H9 (cell line): ENCODE results near the gene GSC2. TPM values are rescaled to one million over a fixed set of nuclear protein-coding genes. Genes with fewer than 3 reads are reported as not detected.

Experiments used
- DNase-seq: peaks from one replicate; pipeline ENCODE4 v3.0.0-alpha.2; 2017
- H2AFZ ChIP-seq: one replicate; pipeline ENCODE4 v1.6.1; 2013; ENCODE audit warnings: mild to moderate bottlenecking, low read length, control low read depth, moderate library complexity
- H2AK5ac ChIP-seq: 2 replicates; pipeline ENCODE4 v1.6.1; 2013; ENCODE audit warnings: low read length, control low read depth, mixed read lengths; ENCODE audit not compliant: insufficient read length
- H2BK120ac ChIP-seq: one replicate; pipeline ENCODE4 v1.6.1; 2013; ENCODE audit warnings: low read depth, mild to moderate bottlenecking, low read length, control low read depth, inconsistent platforms; ENCODE audit not compliant: poor library complexity, severe bottlenecking
- H2BK12ac ChIP-seq: 2 replicates; pipeline ENCODE4 v1.6.1; 2013; ENCODE audit warnings: low read length, control low read depth, mixed read lengths, low read depth; ENCODE audit not compliant: insufficient read length
- H2BK15ac ChIP-seq: 2 replicates; pipeline ENCODE4 v1.6.1; 2013; ENCODE audit warnings: low read depth, low read length, control low read depth
- H2BK20ac ChIP-seq: one replicate; pipeline ENCODE4 v1.6.1; 2013; ENCODE audit warnings: low read depth, mild to moderate bottlenecking, low read length, control low read depth, inconsistent platforms; ENCODE audit not compliant: poor library complexity, severe bottlenecking
- H2BK5ac ChIP-seq: 2 replicates; pipeline ENCODE4 v1.6.1; 2013; ENCODE audit warnings: low read length, control low read depth, mixed read lengths; ENCODE audit not compliant: insufficient read length
- H3K14ac ChIP-seq: 2 replicates; pipeline ENCODE4 v1.6.1; 2013; ENCODE audit warnings: low read length, control low read depth; ENCODE audit not compliant: insufficient read depth
- H3K18ac ChIP-seq: 2 replicates; pipeline ENCODE4 v1.6.1; 2013; ENCODE audit warnings: low read depth, mild to moderate bottlenecking, mixed read lengths, low read length, control low read depth; ENCODE audit not compliant: insufficient read length
- H3K23ac ChIP-seq: 2 replicates; pipeline ENCODE4 v1.6.1; 2013; ENCODE audit warnings: low read length, control low read depth, mixed read lengths, low read depth; ENCODE audit not compliant: insufficient read length
- H3K23me2 ChIP-seq: 2 replicates; pipeline ENCODE4 v1.6.1; 2013; ENCODE audit warnings: low read depth, mild to moderate bottlenecking, mixed read lengths, low read length, control low read depth; ENCODE audit not compliant: insufficient read length, poor library complexity, severe bottlenecking
- H3K27ac ChIP-seq: 2 replicates; pipeline ENCODE4 v1.5.1; 2013; ENCODE audit warnings: low read length, control low read depth, mixed read lengths, low read depth; ENCODE audit not compliant: insufficient read length
- H3K27me3 ChIP-seq: 2 replicates; pipeline ENCODE4 v1.6.1; 2013; ENCODE audit warnings: low read length, control low read depth, inconsistent platforms; ENCODE audit not compliant: insufficient read depth
- H3K4ac ChIP-seq: 2 replicates; pipeline ENCODE4 v1.6.1; 2013; ENCODE audit warnings: low read depth, mild to moderate bottlenecking, control low read depth, inconsistent platforms, low read length, moderate library complexity
- H3K4me1 ChIP-seq: 2 replicates; pipeline ENCODE4 v1.6.1; 2013; ENCODE audit warnings: low read length, control low read depth, inconsistent platforms; ENCODE audit not compliant: insufficient read depth
- H3K4me2 ChIP-seq: 2 replicates; pipeline ENCODE4 v1.6.1; 2013; ENCODE audit warnings: low read length, control low read depth, mixed read lengths; ENCODE audit not compliant: insufficient read length, insufficient read depth
- H3K56ac ChIP-seq: 2 replicates; pipeline ENCODE4 v1.6.1; 2013; ENCODE audit warnings: low read depth, mild to moderate bottlenecking, mixed read lengths, low read length, control low read depth; ENCODE audit not compliant: insufficient read length
- H3K79me1 ChIP-seq: 2 replicates; pipeline ENCODE4 v1.6.1; 2013; ENCODE audit warnings: low read depth, mild to moderate bottlenecking, moderate library complexity, low read length, control low read depth, inconsistent platforms; ENCODE audit not compliant: insufficient read depth, poor library complexity, severe bottlenecking
- H3K79me2 ChIP-seq: 2 replicates; pipeline ENCODE4 v1.6.1; 2013; ENCODE audit warnings: low read length, control low read depth, inconsistent platforms; ENCODE audit not compliant: insufficient read depth
- H3K9ac ChIP-seq: 2 replicates; pipeline ENCODE4 v1.6.1; 2013; ENCODE audit warnings: low read length, control low read depth, mixed read lengths; ENCODE audit not compliant: insufficient read length; ENCODE audit errors: extremely low read depth
- H3K9me3 ChIP-seq: one replicate; pipeline ENCODE4 v1.6.1; 2013; ENCODE audit warnings: low read depth, low read length, inconsistent platforms; ENCODE audit not compliant: control insufficient read depth
- H3T11ph ChIP-seq: one replicate; pipeline ENCODE4 v1.6.1; 2013; ENCODE audit warnings: mild to moderate bottlenecking, low read length, control low read depth, inconsistent platforms
- H4K20me1 ChIP-seq: one replicate; pipeline ENCODE4 v1.6.1; 2013; ENCODE audit not compliant: control insufficient read depth, insufficient read length, insufficient read depth
- H4K5ac ChIP-seq: 2 replicates; pipeline ENCODE4 v1.6.1; 2013; ENCODE audit warnings: low read depth, mild to moderate bottlenecking, mixed read lengths, low read length, control low read depth; ENCODE audit not compliant: insufficient read length
- H4K8ac ChIP-seq: replicated peaks from 2 replicates; pipeline ENCODE4 v1.6.1; 2013; ENCODE audit warnings: low read length, control low read depth, mixed read lengths, low read depth; ENCODE audit not compliant: insufficient read length
- H4K91ac ChIP-seq: 2 replicates; pipeline ENCODE4 v1.6.1; 2013; ENCODE audit warnings: low read depth, mild to moderate bottlenecking, moderate library complexity, mixed read lengths, low read length, control low read depth; ENCODE audit not compliant: insufficient read length
- H3K27ac Mint-ChIP-seq, 3 experiments: 2 replicates in 2 of 3; 3 replicates in 1 of 3; pipeline ENCODE4 v1.8.0; 2020 to 2021; ENCODE audit warnings: mixed read lengths in 3 of 3, mild to moderate bottlenecking in 1 of 3, moderate library complexity in 1 of 3
- H3K27me3 Mint-ChIP-seq: 2 replicates; pipeline ENCODE4 v1.8.0; 2021; ENCODE audit warnings: low read depth, mild to moderate bottlenecking, moderate library complexity, mixed read lengths
- H3K36me3 Mint-ChIP-seq, 3 experiments: 2 replicates in 2 of 3; 3 replicates in 1 of 3; pipeline ENCODE4 v1.8.0; 2020 to 2021; ENCODE audit warnings: low read depth in 3 of 3, mixed read lengths in 3 of 3; ENCODE audit not compliant: insufficient read depth in 1 of 3
- H3K4me1 Mint-ChIP-seq, 2 experiments: 2 replicates each; pipeline ENCODE4 v1.8.0; 2020; ENCODE audit warnings: mixed read lengths in 2 of 2
- H3K4me3 Mint-ChIP-seq, 2 experiments: 2 replicates in 1 of 2; 3 replicates in 1 of 2; pipeline ENCODE4 v1.8.0; 2020 to 2021; ENCODE audit warnings: mild to moderate bottlenecking in 2 of 2, mixed read lengths in 2 of 2, moderate library complexity in 1 of 2
- H3K9me3 Mint-ChIP-seq, 2 experiments: 2 replicates in 1 of 2; 3 replicates in 1 of 2; pipeline ENCODE4 v1.8.0; 2020; ENCODE audit warnings: mild to moderate bottlenecking in 2 of 2, mixed read lengths in 2 of 2, moderate library complexity in 1 of 2
- CTCF ChIP-seq: fragments of 200-600 bp; sonication (generic); conservative IDR thresholded peaks from 3 replicates; pipeline ENCODE4 v1.8.0; 2021; ENCODE audit warnings: antibody characterized with exemption, mild to moderate bottlenecking
- WGBS: extraction: QIAGEN DNeasy Blood & Tissue Kit; methylation state at CpG from one replicate; pipeline ENCODE4 v1.1.7; 2013; ENCODE audit warnings: missing lambda C conversion rate, low lambda C conversion rate, mixed read lengths; ENCODE audit not compliant: insufficient read length; ENCODE audit errors: extremely low coverage; 5-methylcytosine and 5-hydroxymethylcytosine counted together
- total RNA-seq: library from RNA; stranded (reverse); gene quantifications from 2 replicates; pipeline ENCODE4 v1.2.1, GENCODE V29; 2021

The GSC2 gene
- total RNA-seq, 1 experiment from 2014 or later = 0.22 TPM

DNA sequence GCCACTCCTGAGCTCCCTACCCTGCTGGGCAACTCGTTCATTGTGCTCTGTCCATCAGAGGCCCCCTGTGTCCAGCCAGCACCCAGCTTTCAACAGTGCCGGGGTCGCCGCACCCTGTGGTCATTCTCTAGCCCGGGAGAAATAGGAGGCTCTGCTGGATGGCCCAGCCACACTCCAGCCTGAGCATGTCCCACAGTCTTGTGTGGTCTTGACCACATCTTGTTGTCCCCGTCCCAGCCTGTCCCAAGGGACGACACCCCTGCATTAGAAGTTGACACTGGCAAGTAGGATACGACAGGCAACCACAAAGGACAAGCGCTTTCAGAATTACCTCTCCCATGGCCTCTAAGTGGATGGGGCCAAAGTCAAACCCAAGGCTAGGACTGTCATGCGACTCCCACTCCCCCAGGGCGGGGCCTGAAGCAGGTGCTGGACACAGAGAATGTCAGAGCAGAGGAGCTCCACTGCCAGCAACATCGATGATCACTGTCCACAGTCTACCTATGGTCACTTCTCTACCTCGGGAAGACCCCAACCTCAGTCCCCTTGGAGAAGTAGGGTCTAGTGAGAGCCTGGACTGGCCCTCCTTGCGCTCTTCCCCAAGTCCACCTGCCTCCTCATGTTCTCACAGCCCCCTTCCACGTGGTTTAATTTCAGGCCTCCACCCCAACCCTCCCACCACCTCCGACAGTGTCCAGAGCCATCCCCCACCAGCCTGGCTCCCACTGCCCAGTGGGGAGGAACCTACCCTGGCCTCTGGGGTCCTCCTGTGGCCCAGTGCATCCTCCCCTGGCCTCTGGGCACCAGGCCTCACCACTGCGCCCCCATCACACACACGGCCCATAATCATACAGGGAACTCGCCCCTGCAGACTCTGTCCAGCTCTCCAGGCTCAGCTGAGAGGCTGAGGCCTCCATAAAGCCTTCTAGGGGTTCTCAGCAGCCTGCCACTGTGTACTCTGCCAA is 23.5 kb downstream of the GSC2 start:
- no peak overlapping the region for H3K56ac ChIP-seq
- peaks cover 18% of the 10 kb centered on the region for H3K27me3 Mint-ChIP-seq
- H2AK5ac ChIP-seq = no peak overlapping the region
- WGBS = no CpG with 5 or more reads among the region's 19 CpGs
- H3K4me1 Mint-ChIP-seq = peaks cover 8 to 10% of the 10 kb centered on the region in 2 experiments
- H3T11ph ChIP-seq = no peak overlapping the region
- H3K79me2 ChIP-seq = no peaks in the 10 kb centered on the region
- no peak overlapping the region for H2BK15ac ChIP-seq
- H3K4me1 ChIP-seq = no peaks in the 10 kb centered on the region; the same call in 1 of the 2 replicates
- H2AFZ ChIP-seq = no peak overlapping the region
- no peak overlapping the region for H4K5ac ChIP-seq
- peaks cover 4% of the 10 kb centered on the region for H3K23me2 ChIP-seq
- no peak overlapping the region for H3K14ac ChIP-seq
- H3K4ac ChIP-seq = no peak overlapping the region
- H3K9me3 ChIP-seq = no peaks in the 10 kb centered on the region
- no peak for TF ChIP-seq CTCF
- no peak overlapping the region for H3K4me3 Mint-ChIP-seq
- no peak overlapping the region for H2BK12ac ChIP-seq
- H3K27me3 ChIP-seq = no peaks in the 10 kb centered on the region
- no peaks in the 10 kb centered on the region for H3K79me1 ChIP-seq
- H3K27ac ChIP-seq = no peak overlapping the region
- no peak overlapping the region for H2BK20ac ChIP-seq
- H4K8ac ChIP-seq = no peak overlapping the region
- H3K23ac ChIP-seq = no peak overlapping the region
- no peak overlapping the region for H3K4me2 ChIP-seq
- no peak overlapping the region for H3K18ac ChIP-seq
- no peak overlapping the region for H3K27ac Mint-ChIP-seq
- H3K9me3 Mint-ChIP-seq = no peaks in the 10 kb centered on the region; a peak in 3 of 5 replicates
- DNase-seq = no peak
- H4K91ac ChIP-seq = no peak overlapping the region
- H2BK5ac ChIP-seq = no peak overlapping the region
- H3K9ac ChIP-seq = no peak overlapping the region
- H4K20me1 ChIP-seq = no peaks in the 10 kb centered on the region
- no peak overlapping the region for H2BK120ac ChIP-seq
- peaks cover 0 to 6% (median 5%) of the 10 kb centered on the region in 3 experiments; a peak in 4 of 7 replicates for H3K36me3 Mint-ChIP-seq
